GM06990 (cell line): ENCODE measurements around the gene SLC26A11.

Source experiments
- DNase-seq: peaks from one replicate; pipeline ENCODE4 v3.0.0-alpha.2; 2011; ENCODE audit not compliant: insufficient read length; ENCODE audit errors: extremely low read depth
- H3K27me3 ChIP-seq: replicated peaks from 2 replicates; pipeline ENCODE4 v1.6.0; 2011; ENCODE audit warnings: low read length; ENCODE audit not compliant: control insufficient read depth, insufficient read depth
- H3K36me3 ChIP-seq: 2 replicates; pipeline ENCODE4 v1.5.1; 2011; ENCODE audit warnings: low read length; ENCODE audit not compliant: control insufficient read depth, insufficient read depth
- H3K4me3 ChIP-seq: replicated peaks from 2 replicates; pipeline ENCODE4 v1.5.1; 2011; ENCODE audit warnings: low read depth, mild to moderate bottlenecking, control low read depth, low read length
- TF ChIP-seq, protein P1 (sequence below): IDR thresholded peaks from 2 replicates; pipeline ENCODE4 v1.5.1; 2011; ENCODE audit warnings: low read length, control low read depth, mild to moderate bottlenecking, inconsistent platforms; ENCODE audit not compliant: insufficient read depth, poor library complexity, severe bottlenecking

Gene SLC26A11

DNA sequence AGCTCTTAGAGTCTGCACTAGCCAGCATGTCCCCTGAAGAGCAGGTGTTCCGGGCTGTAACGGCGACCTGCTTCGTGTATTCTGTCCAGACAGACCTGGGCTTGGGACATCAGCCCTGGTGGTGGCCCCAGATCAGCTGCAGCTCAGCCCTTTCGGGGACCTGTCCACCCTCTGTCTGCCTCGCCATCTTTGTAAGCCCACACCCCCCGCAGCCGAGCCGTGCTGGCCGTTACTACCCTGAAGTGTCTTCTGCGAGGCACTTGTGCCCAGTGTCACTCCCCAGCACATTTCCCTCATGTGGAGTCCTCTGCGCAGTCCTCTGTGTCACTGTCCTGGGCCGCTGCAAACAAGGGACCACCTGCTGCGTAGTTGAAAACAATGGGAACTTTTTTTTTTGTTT lies 40.0 kb upstream of the SLC26A11 start:
- H3K27me3 ChIP-seq: no peaks in the 10 kb centered on the region; the same call in none of the 2 replicates
- no peak for DNase-seq
- no peaks in the 10 kb centered on the region for H3K36me3 ChIP-seq

DNA sequence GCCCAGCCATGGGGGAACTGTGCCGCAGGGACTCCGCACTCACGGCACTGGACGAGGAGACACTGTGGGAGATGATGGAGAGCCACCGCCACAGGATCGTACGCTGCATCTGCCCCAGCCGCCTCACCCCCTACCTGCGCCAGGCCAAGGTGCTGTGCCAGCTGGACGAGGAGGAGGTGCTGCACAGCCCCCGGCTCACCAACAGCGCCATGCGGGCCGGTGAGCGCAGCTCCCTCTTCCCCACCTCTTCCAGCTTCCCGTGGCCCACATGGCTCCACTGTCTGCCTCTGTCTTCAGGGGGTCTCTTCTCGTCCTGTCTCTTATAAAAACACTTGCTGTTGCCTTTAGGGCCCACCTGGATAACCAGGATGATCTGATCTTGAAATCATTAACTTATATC lies 38.8 kb upstream of the SLC26A11 start:
- Histone ChIP-seq H3K36me3 (no peaks in the 10 kb centered on the region), H3K4me3 (no peak overlapping the region), H3K27me3 (no peaks in the 10 kb centered on the region; the same call in none of the 2 replicates)
- TF ChIP-seq, protein P1, sequence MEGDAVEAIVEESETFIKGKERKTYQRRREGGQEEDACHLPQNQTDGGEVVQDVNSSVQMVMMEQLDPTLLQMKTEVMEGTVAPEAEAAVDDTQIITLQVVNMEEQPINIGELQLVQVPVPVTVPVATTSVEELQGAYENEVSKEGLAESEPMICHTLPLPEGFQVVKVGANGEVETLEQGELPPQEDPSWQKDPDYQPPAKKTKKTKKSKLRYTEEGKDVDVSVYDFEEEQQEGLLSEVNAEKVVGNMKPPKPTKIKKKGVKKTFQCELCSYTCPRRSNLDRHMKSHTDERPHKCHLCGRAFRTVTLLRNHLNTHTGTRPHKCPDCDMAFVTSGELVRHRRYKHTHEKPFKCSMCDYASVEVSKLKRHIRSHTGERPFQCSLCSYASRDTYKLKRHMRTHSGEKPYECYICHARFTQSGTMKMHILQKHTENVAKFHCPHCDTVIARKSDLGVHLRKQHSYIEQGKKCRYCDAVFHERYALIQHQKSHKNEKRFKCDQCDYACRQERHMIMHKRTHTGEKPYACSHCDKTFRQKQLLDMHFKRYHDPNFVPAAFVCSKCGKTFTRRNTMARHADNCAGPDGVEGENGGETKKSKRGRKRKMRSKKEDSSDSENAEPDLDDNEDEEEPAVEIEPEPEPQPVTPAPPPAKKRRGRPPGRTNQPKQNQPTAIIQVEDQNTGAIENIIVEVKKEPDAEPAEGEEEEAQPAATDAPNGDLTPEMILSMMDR: no peak
- DNase-seq: no peak

More for the DNA sequence above, 40.0 kb upstream of the SLC26A11 start:
- no peak overlapping the region for H3K4me3 ChIP-seq
- TF ChIP-seq, protein P1: no peak

DNA sequence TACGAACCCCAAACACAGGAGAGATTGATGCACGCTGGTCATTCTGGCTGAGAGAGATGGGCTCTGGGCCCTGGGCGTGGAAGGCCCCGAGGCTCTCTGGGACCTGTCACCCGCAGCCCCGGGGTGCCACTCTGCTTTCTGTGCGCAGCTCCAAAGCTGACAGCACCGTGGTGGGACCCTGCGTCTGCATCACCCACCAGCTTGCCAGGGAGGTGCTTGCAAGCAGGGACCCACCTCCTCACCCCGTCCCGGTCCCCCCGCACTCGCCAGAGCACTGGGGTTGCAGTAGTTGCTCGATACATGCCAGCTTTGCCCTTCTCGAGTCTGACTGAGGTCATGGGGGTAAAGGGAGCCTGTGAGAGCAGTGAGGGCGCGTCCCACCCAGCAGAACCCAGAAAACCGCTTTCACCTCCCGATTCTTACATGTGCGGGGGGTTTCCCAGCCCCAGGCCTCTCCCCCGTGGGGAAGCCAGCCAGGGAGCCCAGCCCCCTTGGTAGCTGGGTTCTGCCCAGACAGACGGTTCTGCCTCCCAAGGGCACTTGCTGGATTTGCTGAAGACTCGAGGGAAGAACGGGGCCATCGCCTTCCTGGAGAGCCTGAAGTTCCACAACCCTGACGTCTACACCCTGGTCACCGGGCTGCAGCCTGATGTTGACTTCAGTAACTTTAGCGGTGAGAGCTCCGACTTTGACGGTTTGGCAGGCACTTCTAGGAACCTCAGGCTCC lies 37.9 kb upstream of the SLC26A11 start:
- Histone ChIP-seq H3K36me3 (no peaks in the 10 kb centered on the region), H3K4me3 (no peak overlapping the region), H3K27me3 (no peaks in the 10 kb centered on the region; the same call in none of the 2 replicates)
- TF ChIP-seq, protein P1: no peak
- no peak for DNase-seq

- TF ChIP-seq, protein P1: no peak
- no peaks in the 10 kb centered on the region for H3K36me3 ChIP-seq
- no peak overlapping the region for H3K4me3 ChIP-seq
- no peak for DNase-seq
- no peaks in the 10 kb centered on the region; the same call in none of the 2 replicates for H3K27me3 ChIP-seq
Measured at GRCh38 chr17:80182845-80183223, 37.4 kb upstream of the SLC26A11 start.

- Histone ChIP-seq H3K36me3 (no peaks in the 10 kb centered on the region), H3K4me3 (no peak overlapping the region), H3K27me3 (no peaks in the 10 kb centered on the region; the same call in none of the 2 replicates)
- DNase-seq: no peak
- TF ChIP-seq, protein P1: no peak
Measured at GRCh38 chr17:80183581-80184422, 36.4 kb upstream of the SLC26A11 start.
